H1 (cell line): ENCODE measurements around the gene PSME4. TPM values are rescaled to one million over a fixed set of nuclear protein-coding genes. Genes with fewer than 3 reads are reported as not detected.

ENCODE experiments used
- CTCF ChIA-PET: fragments of 300-600 bp; sonication (Branson Sonifier 250); formaldehyde crosslinking; loops from one replicate; lab custom pipeline; 2021; ENCODE audit not compliant: partially characterized antibody; lab: Charles Lee
- POLR2A ChIA-PET: fragments of 300-600 bp; sonication (Branson Sonifier 250); formaldehyde crosslinking; loops from one replicate; lab custom pipeline; 2021; ENCODE audit warnings: inconsistent platforms; ENCODE audit not compliant: partially characterized antibody; lab: Charles Lee
- DNase-seq, 2 experiments: peaks; one replicate each; pipeline versions ENCODE4 v3.0.0 to v3.0.0-alpha.2; 2010 to 2022; ENCODE audit warnings: low spot score in 2 of 2, low read depth in 1 of 2, mixed read lengths in 1 of 2
- FAIRE-seq: peaks from 2 replicates; lab custom pipeline; 2011; peaks lifted over from hg19 to GRCh38; lab: Jason Lieb, UNC
- H2AFZ ChIP-seq: 2 replicates; pipeline ENCODE4 v1.8.1; 2012; ENCODE audit warnings: low read length, inconsistent platforms
- H2AK5ac ChIP-seq: 2 replicates; pipeline ENCODE4 v1.6.1; 2013; ENCODE audit warnings: low read depth, low read length
- H2BK120ac ChIP-seq: replicated peaks from 2 replicates; pipeline ENCODE3; 2013; ENCODE audit warnings: low read depth, low read length, inconsistent platforms
- H2BK12ac ChIP-seq: 2 replicates; pipeline ENCODE4 v1.6.1; 2013; ENCODE audit warnings: low read depth, low read length
- H2BK15ac ChIP-seq: 2 replicates; pipeline ENCODE4 v1.6.1; 2013; ENCODE audit warnings: low read length
- H2BK20ac ChIP-seq: 2 replicates; pipeline ENCODE4 v1.6.1; 2013; ENCODE audit warnings: low read length
- H2BK5ac ChIP-seq: 2 replicates; pipeline ENCODE4 v1.6.1; 2013; ENCODE audit warnings: low read depth, low read length
- H3K14ac ChIP-seq: 2 replicates; pipeline ENCODE4 v1.6.1; 2013; ENCODE audit warnings: inconsistent platforms; ENCODE audit not compliant: insufficient read length
- H3K18ac ChIP-seq: 2 replicates; pipeline ENCODE4 v1.6.1; 2013; ENCODE audit warnings: low read length; ENCODE audit errors: extremely low read depth
- H3K23ac ChIP-seq: 2 replicates; pipeline ENCODE4 v1.6.1; 2013; ENCODE audit warnings: inconsistent platforms; ENCODE audit not compliant: insufficient read length
- H3K23me2 ChIP-seq: 2 replicates; pipeline ENCODE4 v1.6.1; 2013; ENCODE audit warnings: low read depth, low read length
- H3K27ac ChIP-seq: 2 replicates; pipeline ENCODE4 v1.6.1; 2011; ENCODE audit warnings: low read depth, low read length, inconsistent platforms
- H3K27me3 ChIP-seq, 4 experiments: replicated peaks in 1 of 4; 1 replicate in 1 of 4; 2 replicates in 3 of 4; pipeline versions ENCODE4 v1.6.1 to v1.8.1; 2011 to 2013; ENCODE audit warnings: low read length in 3 of 4, mild to moderate bottlenecking in 3 of 4, inconsistent platforms in 2 of 4, mixed read lengths in 2 of 4, moderate library complexity in 1 of 4; ENCODE audit not compliant: control insufficient read depth in 3 of 4, insufficient read depth in 3 of 4; ENCODE audit errors: extremely low read depth in 1 of 4
- H3K36me3 ChIP-seq, 4 experiments: 2 replicates each; pipeline versions ENCODE4 v1.6.1 to v1.8.1; 2011 to 2013; ENCODE audit warnings: mild to moderate bottlenecking in 4 of 4, low read length in 3 of 4, moderate library complexity in 2 of 4, control low read depth in 1 of 4, inconsistent platforms in 1 of 4; ENCODE audit not compliant: insufficient read depth in 4 of 4, control insufficient read depth in 2 of 4
- H3K4ac ChIP-seq: replicated peaks from 2 replicates; pipeline ENCODE3; 2013; ENCODE audit warnings: low read length, low read depth, mixed read lengths, inconsistent platforms; ENCODE audit not compliant: insufficient read length
- H3K4me1 ChIP-seq, 4 experiments: replicated peaks in 1 of 4; 1 replicate in 1 of 4; 2 replicates in 3 of 4; pipeline versions ENCODE4 v1.6.1 to v1.8.1; 2011 to 2013; ENCODE audit warnings: low read length in 3 of 4, inconsistent platforms in 2 of 4, mixed read lengths in 1 of 4; ENCODE audit not compliant: insufficient read depth in 4 of 4, control insufficient read depth in 3 of 4
- H3K4me2 ChIP-seq, 2 experiments: 2 replicates each; pipeline versions ENCODE4 v1.6.1 to v1.8.1; 2011 to 2013; ENCODE audit warnings: low read depth in 2 of 2, low read length in 2 of 2, control low read depth in 1 of 2, inconsistent platforms in 1 of 2, mild to moderate bottlenecking in 1 of 2; ENCODE audit not compliant: insufficient read depth in 1 of 2
- H3K4me3 ChIP-seq, 4 experiments: fragments of 200-600, 300-600 bp in 1 of 4; sonication (generic), shearing (Covaris generic), sonication (Bioruptor Twin) in 1 of 4; 2 replicates each; pipeline versions ENCODE4 v1.5.1 to v1.8.1; 2011 to 2016; ENCODE audit warnings: low read length in 4 of 4, low read depth in 3 of 4, control low read depth in 2 of 4, inconsistent platforms in 2 of 4, mild to moderate bottlenecking in 2 of 4, mixed read lengths in 1 of 4, moderate library complexity in 1 of 4; ENCODE audit not compliant: insufficient read depth in 2 of 4; ENCODE audit errors: extremely low read depth in 1 of 4
- H3K56ac ChIP-seq: replicated peaks from 2 replicates; pipeline ENCODE3; 2013; ENCODE audit warnings: low read depth, mild to moderate bottlenecking, mixed read lengths, low read length, inconsistent platforms; ENCODE audit not compliant: insufficient read length
- H3K79me1 ChIP-seq: 2 replicates; pipeline ENCODE4 v1.6.1; 2013; ENCODE audit warnings: low read depth, low read length, control low read depth
- H3K79me2 ChIP-seq, 2 experiments: 2 replicates each; pipeline versions ENCODE4 v1.6.1 to v1.8.1; 2012 to 2013; ENCODE audit warnings: low read length in 2 of 2, mild to moderate bottlenecking in 2 of 2, inconsistent platforms in 1 of 2; ENCODE audit not compliant: insufficient read depth in 2 of 2, control insufficient read depth in 1 of 2
- H3K9ac ChIP-seq, 4 experiments: replicated peaks in 1 of 4; 1 replicate in 1 of 4; 2 replicates in 3 of 4; pipeline versions ENCODE4 v1.6.1 to v1.8.1; 2011 to 2013; ENCODE audit warnings: low read depth in 3 of 4, low read length in 3 of 4, control low read depth in 2 of 4, mild to moderate bottlenecking in 2 of 4, moderate library complexity in 2 of 4, inconsistent platforms in 1 of 4; ENCODE audit errors: extremely low read depth in 1 of 4
- H3K9me3 ChIP-seq, 2 experiments: 2 replicates each; pipeline versions ENCODE4 v1.6.1 to v1.8.1; 2012 to 2013; ENCODE audit warnings: mild to moderate bottlenecking in 2 of 2, moderate library complexity in 2 of 2, control low read depth in 1 of 2, inconsistent platforms in 1 of 2, low read depth in 1 of 2, low read length in 1 of 2, mixed read lengths in 1 of 2; ENCODE audit not compliant: insufficient read depth in 2 of 2
- H4K20me1 ChIP-seq, 2 experiments: replicated peaks in 1 of 2; 2 replicates each; pipeline versions ENCODE3 to v1.8.1; 2011 to 2013; ENCODE audit warnings: inconsistent platforms in 2 of 2, low read length in 2 of 2, mild to moderate bottlenecking in 1 of 2; ENCODE audit not compliant: insufficient read depth in 2 of 2, control insufficient read depth in 1 of 2
- H4K5ac ChIP-seq: 2 replicates; pipeline ENCODE4 v1.6.1; 2013; ENCODE audit warnings: low read length, low read depth, mixed read lengths, inconsistent platforms; ENCODE audit not compliant: insufficient read length
- H4K8ac ChIP-seq: 2 replicates; pipeline ENCODE4 v1.8.0; 2013; ENCODE audit warnings: mild to moderate bottlenecking, moderate library complexity, low read length, inconsistent platforms; ENCODE audit not compliant: insufficient read depth; ENCODE audit errors: extremely low read depth
- H4K91ac ChIP-seq: replicated peaks from 2 replicates; pipeline ENCODE3; 2013; ENCODE audit warnings: low read length, mixed read lengths, inconsistent platforms; ENCODE audit not compliant: insufficient read length
- ASH2L ChIP-seq: fragments of 200-600, 300-600 bp; sonication (generic); IDR thresholded peaks from one replicate; pipeline ENCODE4 v1.7.1; 2017; ENCODE audit warnings: low read length
- BRCA1 ChIP-seq: IDR thresholded peaks from 2 replicates; pipeline ENCODE4 v1.6.1; 2012; ENCODE audit warnings: low read depth, low read length, improper control_type of control experiment
- CBX5 ChIP-seq: fragments of 300-800, 300-1000 bp; sonication (generic); IDR thresholded peaks from 2 replicates; pipeline ENCODE4 v1.7.1; 2016; ENCODE audit warnings: antibody characterized with exemption, low read length, low read depth
- HDAC2 ChIP-seq, 2 experiments: fragments of 300-600 bp in 1 of 2; sonication (generic) in 1 of 2; IDR thresholded peaks; 2 replicates each; pipeline ENCODE4 v1.6.1; 2011 to 2012; ENCODE audit warnings: low read depth in 2 of 2, low read length in 2 of 2, mild to moderate bottlenecking in 2 of 2, moderate library complexity in 2 of 2, borderline replicate concordance in 1 of 2, inconsistent platforms in 1 of 2
- WGBS, 2 experiments: shearing (Covaris generic) in 1 of 2; methylation state at CpG; one replicate each; pipeline versions ENCODE4 v1.1.6 to v1.1.7; 2013 to 2015; ENCODE audit warnings: low lambda C conversion rate in 2 of 2, mixed read lengths in 2 of 2, inconsistent platforms in 1 of 2, low coverage in 1 of 2, missing lambda C conversion rate in 1 of 2; ENCODE audit not compliant: insufficient replicate concordance in 2 of 2, insufficient coverage in 1 of 2, insufficient read length in 1 of 2; ENCODE audit errors: extremely low coverage in 1 of 2, missing lambda C conversion rate in 1 of 2; 5-methylcytosine and 5-hydroxymethylcytosine counted together
- polyA plus RNA-seq, 7 experiments: library from polyadenylated mRNA; depleted of rRNA in 3 of 7; stranded (reverse) in 5 of 7; unstranded in 2 of 7; fragments of >200 nt in 5 of 7; fragments of 200-250 nt in 2 of 7; gene quantifications; 1 replicate in 5 of 7; 2 replicates in 1 of 7; 4 replicates in 1 of 7; pipeline versions ENCODE4 v1.2.1 to v1.2.3, GENCODE V29; 2011 to 2013; ENCODE audit warnings: missing spikeins in 2 of 7, mixed read lengths in 2 of 7
- total RNA-seq: library from RNA; stranded (reverse); fragmentation: NEBNext Ultra II Directional; extraction: Animal tissue kit (Norgen Biotek cat#: 25700); gene quantifications from 2 replicates; pipeline ENCODE4 v1.2.1, GENCODE V29; 2021

Gene PSME4
- total and polyA plus RNA-seq, 2 of the 8 experiments (the other 6 are each of a cell fraction or from before 2014, with no cell fraction given), result 42.2 to 116 TPM

DNA sequence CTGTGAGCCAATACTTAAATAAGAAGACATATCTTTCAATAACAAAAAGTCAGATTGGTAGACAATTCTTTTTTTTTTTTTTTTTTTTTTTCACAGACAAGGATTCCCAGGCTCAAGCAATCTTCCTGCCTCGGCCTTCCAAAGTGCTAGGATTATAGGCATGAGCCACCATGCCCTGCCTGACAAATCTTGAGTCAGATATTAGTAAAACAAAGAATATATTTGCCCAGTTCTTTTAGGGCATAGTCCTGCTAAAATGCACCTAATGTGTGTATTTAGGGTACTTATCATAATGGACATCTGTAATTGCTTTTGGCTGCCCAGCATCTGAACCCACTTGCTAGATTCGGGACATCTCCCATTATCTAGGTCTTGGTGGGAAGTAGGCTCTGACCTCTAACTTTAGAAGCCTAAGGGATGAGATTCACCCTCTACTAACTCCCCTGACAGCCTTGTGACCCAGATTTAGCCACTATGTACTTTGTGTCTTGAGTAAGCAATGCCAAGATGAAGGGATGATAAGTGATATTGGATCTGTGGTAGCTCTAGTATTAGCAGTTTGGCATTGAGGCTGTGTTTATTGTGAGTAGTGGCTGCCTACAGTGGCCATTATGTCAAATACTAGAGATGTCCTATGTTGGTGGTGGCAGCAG is 18.5 kb upstream of the PSME4 start:
- CTCF ChIA-PET, result no interaction called here
- H3K4me3 ChIP-seq, result no peak overlapping the region

More for the DNA sequence above, 18.5 kb upstream of the PSME4 start:
- Histone ChIP-seq H2AFZ (no peak overlapping the region), H4K5ac (no peak overlapping the region), H3K23ac (no peak overlapping the region), H3K36me3 (no peaks in the 10 kb centered on the region), H3K79me1 (no peaks in the 10 kb centered on the region), H3K27me3 (no peaks in the 10 kb centered on the region), H2BK5ac (no peak overlapping the region), H4K20me1 (no peaks in the 10 kb centered on the region), H2BK20ac (no peak overlapping the region), H4K8ac (no peak overlapping the region), H3K4me2 (no peak overlapping the region), H3K23me2 (no peaks in the 10 kb centered on the region), H3K27ac (no peak overlapping the region), H3K18ac (no peak overlapping the region), H2BK15ac (no peak overlapping the region), H3K4ac (no peak overlapping the region), H3K9ac (no peak overlapping the region), H2AK5ac (no peak overlapping the region), H3K4me1 (no peaks in the 10 kb centered on the region), H3K56ac (no peak overlapping the region), H2BK120ac (no peak overlapping the region), H3K14ac (no peak overlapping the region), H4K91ac (no peak overlapping the region), H3K79me2 (no peaks in the 10 kb centered on the region), H2BK12ac (no peak overlapping the region), H3K9me3 (no peaks in the 10 kb centered on the region)
- TF ChIP-seq HDAC2 (IDR thresholded peaks at IDR 0.05; ENCODE audit: borderline replicate concordance in 1 of 2, low read depth in 2 of 2, low read length in 2 of 2) (no peak), CBX5 (no peak), BRCA1 (no peak), ASH2L (no peak)
- DNase-seq (no peak), FAIRE-seq (no peak)
- WGBS, 2 experiments, result 97% methylated on average over 2 of the region's 2 CpGs; no CpG with 5 or more reads in 1 of the 2 experiments
- POLR2A ChIA-PET, result no interaction called here
